Upper lobe of right lung (tissue), 1 donor: ENCODE measurements around the gene TNS1. TPM values are rescaled to one million over a fixed set of nuclear protein-coding genes. Genes with fewer than 3 reads are reported as not detected.
A peak's percentile ranks its signal among the peaks of the same experiment; 100 is the strongest.

ENCODE experiments used
- ATAC-seq: fragments of 200-7000 bp; cut with Tn5 transposase; one replicate; pipeline ENCODE4 v1.9.1; 2020; ENCODE audit warnings: mild to moderate bottlenecking, moderate library complexity
- DNase-seq: peaks from one replicate; pipeline ENCODE4 v3.0.0-alpha.2; 2020
- H3K27ac ChIP-seq: fragments of 200-600 bp; one replicate; pipeline ENCODE4 v1.8.0; 2022
- H3K27me3 ChIP-seq: fragments of 200-600 bp; one replicate; pipeline ENCODE4 v1.8.0; 2022; ENCODE audit warnings: mild to moderate bottlenecking
- H3K36me3 ChIP-seq: fragments of 200-600 bp; one replicate; pipeline ENCODE4 v1.8.0; 2022
- H3K4me1 ChIP-seq: fragments of 200-600 bp; one replicate; pipeline ENCODE4 v1.8.0; 2022
- H3K4me3 ChIP-seq: fragments of 200-600 bp; one replicate; pipeline ENCODE4 v1.8.0; 2022; ENCODE audit warnings: mild to moderate bottlenecking
- H3K9me3 ChIP-seq: fragments of 200-600 bp; one replicate; pipeline ENCODE4 v1.8.0; 2022
- intact Hi-C: fragments of 100-400 bp; cut with DNase I; formaldehyde crosslinking; loops from one replicate; pipeline ENCODE4 v1.11.0; 2022
- total RNA-seq: library from RNA; stranded (reverse); fragmentation: NEBNext Ultra II Directional; extraction: Animal tissue kit (Norgen Biotek cat#: 25700); gene quantifications from one replicate; pipeline ENCODE4 v1.2.1, GENCODE V29; 2021
- TF ChIP-seq, protein P1 (sequence below): fragments of 200-600 bp; IDR thresholded peaks from one replicate; pipeline ENCODE4 v1.8.0; 2022; ENCODE audit warnings: antibody characterized with exemption
- donor health status: DM: no; HTN: yes; CAD: no; lungs with severe emphysema.

The TNS1 gene
- total RNA-seq, 1 donor from 2014 or later = 669 TPM

- no peak for DNase-seq
- no peak for ATAC-seq
- Histone ChIP-seq H3K4me1 (peaks cover 6% of the 10 kb centered on the region), H3K4me3 (no peak overlapping the region), H3K9me3 (no peaks in the 10 kb centered on the region), H3K27ac (peak overlapping the region; percentile 30), H3K36me3 (no peaks in the 10 kb centered on the region), H3K27me3 (no peaks in the 10 kb centered on the region)
- TF ChIP-seq, protein P1, sequence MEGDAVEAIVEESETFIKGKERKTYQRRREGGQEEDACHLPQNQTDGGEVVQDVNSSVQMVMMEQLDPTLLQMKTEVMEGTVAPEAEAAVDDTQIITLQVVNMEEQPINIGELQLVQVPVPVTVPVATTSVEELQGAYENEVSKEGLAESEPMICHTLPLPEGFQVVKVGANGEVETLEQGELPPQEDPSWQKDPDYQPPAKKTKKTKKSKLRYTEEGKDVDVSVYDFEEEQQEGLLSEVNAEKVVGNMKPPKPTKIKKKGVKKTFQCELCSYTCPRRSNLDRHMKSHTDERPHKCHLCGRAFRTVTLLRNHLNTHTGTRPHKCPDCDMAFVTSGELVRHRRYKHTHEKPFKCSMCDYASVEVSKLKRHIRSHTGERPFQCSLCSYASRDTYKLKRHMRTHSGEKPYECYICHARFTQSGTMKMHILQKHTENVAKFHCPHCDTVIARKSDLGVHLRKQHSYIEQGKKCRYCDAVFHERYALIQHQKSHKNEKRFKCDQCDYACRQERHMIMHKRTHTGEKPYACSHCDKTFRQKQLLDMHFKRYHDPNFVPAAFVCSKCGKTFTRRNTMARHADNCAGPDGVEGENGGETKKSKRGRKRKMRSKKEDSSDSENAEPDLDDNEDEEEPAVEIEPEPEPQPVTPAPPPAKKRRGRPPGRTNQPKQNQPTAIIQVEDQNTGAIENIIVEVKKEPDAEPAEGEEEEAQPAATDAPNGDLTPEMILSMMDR = no peak
- intact Hi-C loops = no loop called here
Observed at GRCh38 chr2:218003281-218003944, 618 bp upstream of the TNS1 start.

DNA sequence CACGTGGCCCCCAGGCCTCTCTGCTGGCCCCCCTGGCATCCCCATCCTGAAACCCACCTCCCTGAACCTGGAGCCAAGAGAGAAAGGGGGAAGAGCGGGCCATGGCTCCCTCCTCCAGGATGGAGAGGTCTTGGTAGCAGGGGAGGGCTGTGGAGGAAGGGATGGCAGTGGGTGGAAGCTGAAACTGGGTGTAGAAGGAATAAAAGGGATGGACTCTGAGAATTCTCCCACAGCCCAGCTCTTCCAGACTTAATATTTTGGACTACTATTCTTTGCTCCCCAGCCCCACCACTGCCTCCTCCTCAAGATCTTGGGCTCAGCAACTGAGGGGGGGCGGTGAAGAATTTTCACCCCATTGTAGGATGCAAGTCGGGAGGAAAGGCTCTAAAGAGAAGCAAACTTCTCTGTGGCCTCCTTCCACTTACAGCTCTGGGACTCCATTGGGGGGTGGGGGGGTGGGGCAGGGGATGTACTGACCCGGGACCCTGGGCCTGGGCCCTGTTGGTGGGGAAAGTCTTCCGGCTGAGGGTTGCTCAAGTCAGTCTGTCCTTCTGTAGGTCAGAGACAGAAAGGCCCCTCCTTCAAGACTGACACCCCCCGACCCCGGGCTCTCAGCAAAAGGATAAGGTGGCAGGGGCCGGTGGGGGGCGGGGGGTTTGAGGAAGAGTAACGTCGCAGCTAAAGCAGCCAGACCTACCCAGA is 501 bp downstream of the TNS1 start:
- ATAC-seq (no peak), DNase-seq (no peak)
- no peaks in the 10 kb centered on the region for H3K36me3 ChIP-seq
- intact Hi-C loops = no loop called here
- no peaks in the 10 kb centered on the region for H3K27me3 ChIP-seq
- H3K27ac ChIP-seq = peak overlapping the region; percentile 30
- H3K4me3 ChIP-seq = peak overlapping the region; percentile 35
- TF ChIP-seq, protein P1 = no peak
- peaks cover 6% of the 10 kb centered on the region for H3K4me1 ChIP-seq
- no peaks in the 10 kb centered on the region for H3K9me3 ChIP-seq

GRCh38 chr2:218001629-218002028 is 1.2 kb downstream of the TNS1 start:
- H3K36me3 ChIP-seq = no peaks in the 10 kb centered on the region
- no peaks in the 10 kb centered on the region for H3K27me3 ChIP-seq
- no peak for DNase-seq
- TF ChIP-seq, protein P1 = no peak
- no peaks in the 10 kb centered on the region for H3K9me3 ChIP-seq
- peak overlapping the region; percentile 35 for H3K4me3 ChIP-seq
- ATAC-seq = no peak
- no peak overlapping the region for H3K27ac ChIP-seq
- intact Hi-C loops = no loop called here
- H3K4me1 ChIP-seq = peaks cover 6% of the 10 kb centered on the region

GRCh38 chr2:218000136-218000535 is 2.7 kb downstream of the TNS1 start:
- DNase-seq (no peak), ATAC-seq (peak; percentile 49)
- no peaks in the 10 kb centered on the region for H3K9me3 ChIP-seq
- no peak overlapping the region for H3K27ac ChIP-seq
- H3K4me3 ChIP-seq = no peak overlapping the region
- peaks cover 17% of the 10 kb centered on the region for H3K4me1 ChIP-seq
- intact Hi-C loops = no loop called here
- TF ChIP-seq, protein P1 = no peak
- no peaks in the 10 kb centered on the region for H3K36me3 ChIP-seq
- no peaks in the 10 kb centered on the region for H3K27me3 ChIP-seq

DNA sequence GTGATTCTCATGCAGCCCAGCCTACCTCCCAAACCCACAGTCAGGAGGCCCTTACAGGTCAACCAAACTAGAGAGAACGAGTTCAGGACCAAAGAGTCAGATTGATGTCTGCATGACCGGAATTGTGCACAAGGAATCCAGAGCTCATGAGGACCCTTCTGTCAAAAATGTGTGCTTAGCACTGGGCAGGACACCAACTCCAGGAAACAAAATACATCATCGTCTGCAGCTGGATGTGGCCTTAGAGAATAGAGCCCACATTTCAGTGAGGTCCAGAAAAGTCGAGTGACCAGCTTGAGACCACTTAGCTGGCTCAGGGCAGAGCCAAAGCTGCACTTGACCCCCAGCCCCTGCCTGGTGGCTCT is 3.2 kb downstream of the TNS1 start:
- no peaks in the 10 kb centered on the region for H3K36me3 ChIP-seq
- H3K4me3 ChIP-seq = no peak overlapping the region
- ATAC-seq (no peak), DNase-seq (no peak)
- TF ChIP-seq, protein P1 = no peak
- H3K4me1 ChIP-seq = peaks cover 23% of the 10 kb centered on the region
- no peaks in the 10 kb centered on the region for H3K27me3 ChIP-seq
- H3K27ac ChIP-seq = no peak overlapping the region
- no peaks in the 10 kb centered on the region for H3K9me3 ChIP-seq
- intact Hi-C loops = loop anchor here (10.0 kb wide), 1 partner anchor 115 kb away; no protein-coding TSS in a partner anchor
